Right renal pelvis (tissue), 4 donors: Measurements from ENCODE around the gene MRPS35. TPM values are rescaled to one million over a fixed set of nuclear protein-coding genes. Genes with fewer than 3 reads are reported as not detected.
A peak's percentile ranks its signal among the peaks of the same experiment; 100 is the strongest.

Experiments used
- DNase-seq, 4 donors: peaks; one replicate each; pipeline ENCODE4 v3.0.0-alpha.2; 2013; ENCODE audit warnings: low read depth in 4 of 4, low spot score in 3 of 4, missing footprints in 1 of 4
- polyA plus RNA-seq, 4 donors: library from polyadenylated mRNA; unstranded; fragments of 120-200 nt; gene quantifications; one replicate each; pipeline ENCODE4 v1.2.1, GENCODE V29; 2013; ENCODE audit not compliant: insufficient read length in 4 of 4

MRPS35 gene
- polyA plus RNA-seq, 4 donors: 80.6 to 97.5 (median 90.1) TPM

- no peak for DNase-seq
These were observed 61.1 kb downstream of the MRPS35 start for GRCh38 chr12:27771481-27772327.

- no peak for DNase-seq
These were observed 61.9 kb downstream of the MRPS35 start for GRCh38 chr12:27772328-27773049.

GRCh38 chr12:27777141-27777540 is 66.5 kb downstream of the MRPS35 start:
- DNase-seq: no peak

GRCh38 chr12:27778206-27778605 is 67.6 kb downstream of the MRPS35 start:
- no peak for DNase-seq

- peak in 1 of 4 donors; percentile 55 for DNase-seq
These were observed 68.8 kb downstream of the MRPS35 start for GRCh38 chr12:27779416-27779919.

GRCh38 chr12:27779920-27780611 is 69.4 kb downstream of the MRPS35 start, which contains the start of the genes KLHL42 and MANSC4:
KLHL42 (plus strand) TSS chr12:27780233; CDS start chr12:27780331, 98 bp downstream.
MANSC4 (minus strand) TSS chr12:27780236; CDS start chr12:27771276, 8,960 bp downstream.
- DNase-seq: peak in 3 of 4 donors; percentile 51 to 61 (median 58)

GRCh38 chr12:27780612-27781408 is 70.2 kb downstream of the MRPS35 start:
- peak in 3 of 4 donors; percentile 11 to 45 (median 29) for DNase-seq

- DNase-seq: no peak
These were observed 71.0 kb downstream of the MRPS35 start for GRCh38 chr12:27781680-27782079.

GRCh38 chr12:27782481-27782880 is 71.8 kb downstream of the MRPS35 start:
- no peak for DNase-seq

GRCh38 chr12:27785882-27786570 is 75.4 kb downstream of the MRPS35 start:
- no peak for DNase-seq

- no peak for DNase-seq
These were observed 76.9 kb downstream of the MRPS35 start for GRCh38 chr12:27787559-27787958.

- no peak for DNase-seq
These were observed 79.5 kb downstream of the MRPS35 start for GRCh38 chr12:27790179-27790578.

- no peak for DNase-seq
These were observed 84.4 kb downstream of the MRPS35 start for GRCh38 chr12:27794818-27795584.

GRCh38 chr12:27796128-27796527 is 85.5 kb downstream of the MRPS35 start:
- DNase-seq: no peak

GRCh38 chr12:27797301-27798025 is 86.8 kb downstream of the MRPS35 start:
- DNase-seq: no peak

GRCh38 chr12:27800819-27801218 is 90.2 kb downstream of the MRPS35 start:
- no peak for DNase-seq

GRCh38 chr12:27801630-27802029 is 91.0 kb downstream of the MRPS35 start:
- DNase-seq: no peak

GRCh38 chr12:27802511-27802910 is 91.9 kb downstream of the MRPS35 start:
- no peak for DNase-seq
